GM12878 (cell line): Measurements from ENCODE around the gene PLSCR4. TPM values are rescaled to one million over a fixed set of nuclear protein-coding genes. Genes with fewer than 3 reads are reported as not detected.

Experiments used
- ATAC-seq: fragments of 200-7000 bp; cut with Tn5 transposase; 3 replicates; pipeline ENCODE4 v1.9.1; 2020; ENCODE audit warnings: mild to moderate bottlenecking, moderate library complexity
- BruUV-seq: library from RNA; stranded (reverse); fragments of 400-500 nt; replicated peaks from 2 replicates; lab custom pipeline; 2021; lab: Mats Ljungman, UMichigan
- CTCF ChIA-PET: fragments of 300-600 bp; sonication (Branson Sonifier 250); formaldehyde crosslinking; extraction: SDS; loops from one replicate; lab custom pipeline; 2021; ENCODE audit warnings: inconsistent platforms; lab: Yijun Ruan, JAX
- POLR2A ChIA-PET: fragments of 350-600 bp; formaldehyde crosslinking; extraction: SDS; loops from one replicate; lab custom pipeline; 2021; ENCODE audit warnings: inconsistent platforms; lab: Charles Lee
- RAD21 ChIA-PET: fragments of 300-600 bp; sonication (Branson Sonifier 250); formaldehyde crosslinking; loops from one replicate; lab custom pipeline; 2023; ENCODE audit warnings: antibody characterized with exemption; ENCODE audit not compliant: unreplicated experiment; lab: Charles Lee
- SMC1A ChIA-PET: fragments of 300-600 bp; sonication (Branson Sonifier 250); formaldehyde crosslinking; loops from one replicate; lab custom pipeline; 2023; ENCODE audit not compliant: unreplicated experiment, uncharacterized antibody; lab: Charles Lee
- DNase-seq: peaks from one replicate; pipeline ENCODE4 v3.0.0-alpha.2; 2011; ENCODE audit warnings: low read depth, low spot score
- FAIRE-seq: peaks from 3 replicates; lab custom pipeline; 2011; peaks lifted over from hg19 to GRCh38; lab: Jason Lieb, UNC
- H2AFZ ChIP-seq: 2 replicates; pipeline ENCODE4 v1.6.0; 2011; ENCODE audit warnings: low read depth, low read length, control low read depth; ENCODE audit not compliant: control insufficient read depth
- H3K27ac ChIP-seq: 2 replicates; pipeline ENCODE4 v1.5.1; 2011; ENCODE audit warnings: control low read depth; ENCODE audit not compliant: control insufficient read depth, insufficient read depth
- H3K27me3 ChIP-seq, 2 experiments: replicated peaks in 1 of 2; 2 replicates each; pipeline versions ENCODE4 v1.6.0 to v1.6.1; 2011; ENCODE audit warnings: low read length in 1 of 2; ENCODE audit not compliant: control insufficient read depth in 2 of 2, insufficient read depth in 2 of 2
- H3K36me3 ChIP-seq, 2 experiments: 2 replicates each; pipeline ENCODE4 v1.5.1; 2011; ENCODE audit warnings: low read length in 1 of 2; ENCODE audit not compliant: control insufficient read depth in 2 of 2, insufficient read depth in 2 of 2
- H3K4me1 ChIP-seq: 2 replicates; pipeline ENCODE4 v1.6.1; 2011; ENCODE audit warnings: mild to moderate bottlenecking, low read length, moderate library complexity, mixed read lengths; ENCODE audit not compliant: control insufficient read depth, insufficient read depth
- H3K4me2 ChIP-seq: 2 replicates; pipeline ENCODE4 v1.6.0; 2011; ENCODE audit warnings: control low read depth; ENCODE audit not compliant: control insufficient read depth, insufficient read depth
- H3K4me3 ChIP-seq: fragments of 200-600 bp; sonication (generic); 2 replicates; pipeline ENCODE4 v1.5.1; 2016
- H3K79me2 ChIP-seq: 2 replicates; pipeline ENCODE4 v1.6.0; 2011; ENCODE audit warnings: low read length; ENCODE audit not compliant: control insufficient read depth, insufficient read depth
- H3K9ac ChIP-seq: 2 replicates; pipeline ENCODE4 v1.8.0; 2011; ENCODE audit warnings: low read length, control low read depth, mixed read lengths; ENCODE audit not compliant: control insufficient read depth, insufficient read depth
- H3K9me3 ChIP-seq: replicated peaks from 3 replicates; pipeline ENCODE4 v1.5.1; 2011; ENCODE audit warnings: mild to moderate bottlenecking, low read length; ENCODE audit not compliant: control insufficient read depth, insufficient read depth
- H4K20me1 ChIP-seq: 2 replicates; pipeline ENCODE4 v1.6.0; 2011; ENCODE audit not compliant: control insufficient read depth, insufficient read depth
- CHD2 ChIP-seq: IDR thresholded peaks from 2 replicates; pipeline ENCODE4 v1.6.1; 2011; ENCODE audit warnings: low read depth, low read length, improper control_type of control experiment, borderline replicate concordance
- CUX1 ChIP-seq: IDR thresholded peaks from 2 replicates; pipeline ENCODE4 v1.6.1; 2012; ENCODE audit warnings: improper control_type of control experiment, low read depth, low read length; ENCODE audit not compliant: insufficient replicate concordance
- MXI1 ChIP-seq: fragments of 150-350 bp; IDR thresholded peaks from 2 replicates; pipeline ENCODE4 v1.6.1; 2011; ENCODE audit warnings: low read depth, mild to moderate bottlenecking, inconsistent platforms, low read length, improper control_type of control experiment
- RCOR1 ChIP-seq: conservative IDR thresholded peaks from 2 replicates; pipeline ENCODE4 v1.6.1; 2012; ENCODE audit warnings: low read depth, low read length, improper control_type of control experiment
- RELB ChIP-seq: fragments of 450-650 bp; IDR thresholded peaks from 2 replicates; pipeline ENCODE4 v1.6.1; 2017; ENCODE audit warnings: low read depth, mild to moderate bottlenecking, moderate library complexity
- SIX5 ChIP-seq: IDR thresholded peaks from 2 replicates; pipeline ENCODE4 v1.6.1; 2011; ENCODE audit warnings: mild to moderate bottlenecking, low read depth, low read length, moderate library complexity; ENCODE audit not compliant: severe bottlenecking
- SUPT20H ChIP-seq: IDR thresholded peaks from 2 replicates; pipeline ENCODE4 v1.6.1; 2011; ENCODE audit warnings: low read depth, mild to moderate bottlenecking, low read length, moderate library complexity, borderline replicate concordance; ENCODE audit not compliant: control insufficient read depth
- TARDBP ChIP-seq: IDR thresholded peaks from 2 replicates; pipeline ENCODE4 v1.6.1; 2016; ENCODE audit warnings: borderline replicate concordance
- USF2 ChIP-seq: IDR thresholded peaks from 2 replicates; pipeline ENCODE4 v1.6.1; 2011; ENCODE audit warnings: low read depth, low read length, improper control_type of control experiment, borderline replicate concordance
- WRNIP1 ChIP-seq: IDR thresholded peaks from 2 replicates; pipeline ENCODE4 v1.6.1; 2011; ENCODE audit warnings: low read depth, low read length, improper control_type of control experiment, borderline replicate concordance
- YY1 ChIP-seq: IDR thresholded peaks from 2 replicates; pipeline ENCODE4 v1.6.1; 2011; ENCODE audit warnings: low read depth, mild to moderate bottlenecking, low read length
- WGBS: methylation state at CpG from one replicate; pipeline ENCODE4 v1.1.6; 2016; ENCODE audit warnings: low lambda C conversion rate; ENCODE audit not compliant: insufficient replicate concordance, insufficient coverage; ENCODE audit errors: missing lambda C conversion rate; 5-methylcytosine and 5-hydroxymethylcytosine counted together
- in situ Hi-C: fragments of 300-500 bp; cut with MboI; formaldehyde crosslinking; loops from 9 replicates; pipeline ENCODE4 v1.14.3; 2018; ENCODE audit warnings: mixed read lengths
- intact Hi-C: fragments of 100-400 bp; cut with micrococcal nuclease; formaldehyde crosslinking; loops from one replicate; pipeline ENCODE4 v1.14.2; 2022; ENCODE audit not compliant: unreplicated experiment
- polyA plus RNA-seq, 11 experiments: library from polyadenylated mRNA; depleted of rRNA in 4 of 11; unstranded in 6 of 11; stranded (reverse) in 5 of 11; fragments of >200 nt; fragmentation: Nextera tagmentation in 4 of 11; fragmentation: Illumina TruSeq in 1 of 11; extraction: Ambion mirVana in 4 of 11; extraction: Trizol in 1 of 11; gene quantifications; 1 replicate in 1 of 11; 2 replicates in 10 of 11; pipeline versions ENCODE4 v1.2.1 to v1.2.3, GENCODE V29; 2011 to 2016; ENCODE audit warnings: inconsistent platforms in 2 of 11, missing spikeins in 2 of 11, low read depth in 1 of 11
- total RNA-seq, 4 experiments: library from RNA; depleted of rRNA in 3 of 4; stranded (reverse); fragments of >200 nt in 3 of 4; fragmentation: Illumina TruSeq in 1 of 4; extraction: Trizol in 1 of 4; gene quantifications; 2 replicates each; pipeline versions ENCODE4 v1.2.1 to v1.2.3, GENCODE V29; 2013 to 2021

The PLSCR4 gene
- total and polyA plus RNA-seq, 10 of the 15 experiments (the other 5 are each of a cell fraction or from before 2014, with no cell fraction given): 0.02 TPM; not detected in 9

GRCh38 chr3:146277953-146278631, 27.2 kb upstream of the PLSCR4 start:
- Histone ChIP-seq H3K9me3 (no peaks in the 10 kb centered on the region), H3K4me3 (no peak overlapping the region), H3K27ac (no peak overlapping the region), H3K27me3 (no peaks in the 10 kb centered on the region)
- in situ Hi-C loops: no loop called here
- no TSS peak for BruUV-seq
- SMC1A ChIA-PET: interaction anchor here (1.0 kb wide), 1 partner anchor 88 kb away, joined by 3 read pairs; no protein-coding TSS in a partner anchor
- RAD21 ChIA-PET: no interaction called here
- POLR2A ChIA-PET: no interaction called here
- CTCF ChIA-PET: no interaction called here
- TF ChIP-seq MXI1 (no peak), TARDBP (no peak), WRNIP1 (no peak), SUPT20H (no peak), SIX5 (no peak), RCOR1 (no peak), YY1 (no peak), CHD2 (no peak), CUX1 (no peak), USF2 (no peak), RELB (no peak)
- TF ChIP-seq, all 136 proteins: peak for 0
- no peaks in the 10 kb centered on the region for H3K79me2 ChIP-seq
- intact Hi-C loops: no loop called here
- no peak for FAIRE-seq
- no peak overlapping the region for H2AFZ ChIP-seq
- no peaks in the 10 kb centered on the region for H4K20me1 ChIP-seq
- WGBS: 0% methylated on average over 2 of the region's 2 CpGs
- H3K36me3 ChIP-seq: no peaks in the 10 kb centered on the region
- H3K4me2 ChIP-seq: no peak overlapping the region
- no peak overlapping the region for H3K9ac ChIP-seq
- ATAC-seq: no peak
- no peaks in the 10 kb centered on the region for H3K4me1 ChIP-seq
- no peak for DNase-seq
